Stromal cell of bone marrow (primary cell): Measurements from ENCODE around the gene MRPL11.
"Not testable (repeated sequence)": the region's sequence is repeated elsewhere in the genome, so short reads cannot be mapped to it uniquely, and the experiment has no call there.

ENCODE experiments used
- DNase-seq: peaks from one replicate; pipeline ENCODE4 v3.0.0-alpha.2; 2012; ENCODE audit warnings: low read depth

The MRPL11 gene

DNA sequence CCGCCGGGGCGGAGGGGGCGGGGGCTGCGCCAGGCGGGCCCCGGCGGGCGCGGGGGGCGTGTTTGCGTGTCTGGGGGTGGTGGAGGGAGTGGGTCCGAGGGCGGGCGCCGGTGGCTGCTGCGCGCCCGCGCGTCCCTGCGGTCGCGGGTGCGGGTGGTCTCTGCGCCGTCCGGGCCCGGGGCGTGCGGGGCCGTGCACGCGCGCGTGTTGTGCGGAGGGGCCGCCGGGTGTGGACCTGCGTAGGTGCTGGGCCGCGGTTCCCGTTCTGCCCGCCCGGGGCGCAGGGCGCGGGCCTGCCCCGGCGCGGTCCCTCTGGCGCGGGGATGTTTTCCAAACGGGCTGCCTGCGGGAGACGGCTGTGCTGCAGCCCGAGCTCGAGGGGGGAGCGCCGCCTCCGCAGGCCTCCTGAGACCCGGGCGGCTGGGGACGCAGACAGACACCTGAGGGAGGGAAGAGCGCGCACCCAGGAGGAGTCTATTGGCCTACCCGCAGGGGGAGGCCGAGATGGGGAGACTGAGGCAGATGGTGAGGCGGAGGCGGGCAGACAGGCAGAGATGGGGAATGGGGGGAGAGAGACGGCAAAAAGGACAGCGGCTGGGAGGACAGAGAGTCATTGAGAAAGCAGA, 28.5 kb upstream of the MRPL11 start:
- DNase-seq, result no peak

- DNase-seq, result peak; percentile 75
Observed at GRCh38 chr11:66466225-66467033, 27.8 kb upstream of the MRPL11 start, which contains the start of gene PELI3. TSS of gene PELI3 (plus strand) at chr11:66466905. CDS start at chr11:66468129, 1,224 bp downstream.

- no peak for DNase-seq
Observed at GRCh38 chr11:66465373-66466224, 27.0 kb upstream of the MRPL11 start.

DNA sequence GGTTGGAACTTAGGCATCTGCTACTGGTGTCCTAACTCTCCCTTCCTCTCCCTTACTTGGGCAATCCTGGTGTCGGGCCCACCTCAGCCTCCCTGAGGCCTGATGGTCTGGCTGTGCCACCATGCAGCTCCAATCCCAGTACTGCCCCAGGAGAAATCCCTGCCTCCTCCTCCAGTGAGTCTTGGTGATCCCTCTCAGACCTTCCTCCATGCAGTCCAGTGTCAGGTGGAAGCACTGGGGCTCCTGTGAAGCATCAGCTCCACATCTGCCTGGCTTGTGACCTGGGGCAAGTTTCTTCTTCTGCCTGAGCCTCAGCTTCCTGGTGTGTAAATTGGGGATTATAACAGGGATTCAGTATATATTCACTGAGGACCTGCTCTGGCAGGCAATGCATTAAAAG, 26.3 kb upstream of the MRPL11 start:
- no peak for DNase-seq

DNA sequence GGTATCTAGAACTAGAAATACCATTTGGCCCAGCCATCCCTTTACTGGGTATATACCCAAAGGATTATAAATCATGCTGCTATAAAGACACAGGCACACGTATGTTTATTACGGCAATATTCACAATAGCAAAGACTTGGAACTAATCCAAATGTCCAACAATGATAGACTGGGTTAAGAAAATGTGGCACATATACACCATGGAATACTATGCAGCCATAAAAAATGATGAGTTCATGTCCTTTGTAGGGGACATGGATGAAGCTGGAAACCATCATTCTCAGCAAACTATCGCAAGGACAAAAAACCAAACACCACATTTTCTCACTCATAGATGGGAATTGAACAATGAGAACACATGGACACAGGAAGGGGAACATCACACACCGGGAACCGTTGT, 25.5 kb upstream of the MRPL11 start:
- not testable (repeated sequence) for DNase-seq

DNA sequence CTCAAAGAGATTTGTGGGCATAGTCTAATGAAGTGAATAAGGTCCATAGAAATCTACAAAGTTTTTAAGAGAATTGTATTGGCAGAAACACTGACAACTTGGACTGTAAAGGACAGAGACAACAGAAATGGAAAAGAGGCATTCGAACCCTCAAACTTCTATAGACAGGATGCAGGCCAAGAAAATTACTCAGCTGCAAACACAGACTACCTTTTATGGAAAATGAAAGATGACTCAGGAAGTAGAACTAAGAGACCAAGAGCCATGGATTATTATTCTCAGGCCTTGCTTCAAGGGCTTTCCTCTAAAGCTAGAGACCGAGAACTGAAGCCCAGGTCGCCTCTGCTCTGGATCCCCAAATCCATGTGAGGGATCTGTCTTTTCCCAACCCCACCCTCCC, 24.3 kb upstream of the MRPL11 start:
- DNase-seq, result no peak

DNA sequence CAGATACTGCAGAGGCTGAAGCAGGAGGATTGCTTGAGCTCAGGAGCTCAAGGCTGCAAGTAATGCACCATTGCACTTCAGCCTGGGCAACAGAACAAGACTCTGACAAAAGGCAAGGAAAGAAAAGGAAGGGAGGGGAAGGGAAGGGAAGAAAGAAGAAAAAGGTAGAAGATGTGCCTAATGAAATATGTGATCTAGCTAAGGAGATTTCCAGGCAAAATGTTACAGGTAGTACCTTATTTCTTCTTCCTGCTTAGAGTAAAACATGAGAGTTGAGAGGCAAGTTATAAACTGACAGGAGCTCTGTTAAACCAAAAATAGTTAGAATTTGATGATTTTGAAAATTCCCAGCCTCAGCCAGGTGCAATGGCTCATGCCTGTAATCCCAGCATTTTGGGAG, 23.4 kb upstream of the MRPL11 start:
- no peak for DNase-seq

DNA sequence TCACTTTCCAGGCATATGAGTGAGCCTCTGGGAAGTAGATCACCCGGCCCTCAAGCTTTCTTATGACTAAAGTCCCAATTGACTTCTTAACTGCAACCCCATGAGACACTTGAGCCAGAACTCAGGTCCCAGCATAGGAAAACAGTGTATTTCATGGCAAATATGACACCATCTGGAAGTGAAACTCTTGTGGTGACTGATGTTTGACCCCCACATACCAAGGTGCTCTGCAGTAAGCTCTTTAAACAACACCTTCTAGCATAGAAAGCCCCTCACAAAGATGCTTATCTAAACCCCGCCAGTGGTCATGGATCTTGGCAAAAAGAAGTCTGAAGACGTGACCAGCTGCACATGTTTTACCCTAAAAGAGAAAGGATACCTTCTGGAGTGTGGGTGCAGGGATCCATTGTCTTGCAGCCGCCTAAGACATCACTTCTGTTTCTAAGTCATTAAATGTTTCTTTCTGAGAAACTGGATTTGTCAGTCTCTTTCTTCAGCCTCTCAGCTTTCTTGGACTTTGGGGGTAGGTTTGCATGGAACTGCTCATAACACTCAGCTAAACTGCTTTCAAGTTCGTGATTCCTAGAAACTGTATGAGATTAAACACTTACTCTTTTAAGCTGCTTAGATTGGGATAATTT, 20.6 kb upstream of the MRPL11 start:
- DNase-seq, result no peak

- DNase-seq, result no peak
Observed at GRCh38 chr11:66457826-66458225, 19.2 kb upstream of the MRPL11 start.

- DNase-seq, result no peak
Observed at GRCh38 chr11:66454828-66455227, 16.2 kb upstream of the MRPL11 start.

DNA sequence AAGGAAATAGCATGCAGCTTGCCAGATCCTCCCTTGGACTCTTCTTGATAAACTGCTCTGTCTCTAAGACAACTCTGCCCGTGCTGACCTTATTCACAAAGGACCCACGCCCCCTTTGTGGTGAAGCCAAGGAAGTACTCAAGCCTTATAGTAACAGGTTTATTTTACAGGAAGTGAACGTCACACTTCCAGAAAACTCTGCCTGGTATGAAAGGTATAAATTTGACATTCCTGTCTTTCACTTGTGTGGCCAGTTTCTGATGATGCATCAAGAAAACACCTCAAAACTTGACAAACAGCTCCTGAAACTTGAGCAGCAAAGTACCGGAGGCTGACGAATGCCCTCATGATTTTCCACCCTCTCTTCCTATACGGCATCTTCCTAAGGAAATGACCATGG, 15.6 kb upstream of the MRPL11 start:
- DNase-seq, result no peak

- DNase-seq, result no peak
Observed at GRCh38 chr11:66451663-66452062, 13.0 kb upstream of the MRPL11 start.

- DNase-seq, result no peak
Observed at GRCh38 chr11:66450560-66450959, 11.9 kb upstream of the MRPL11 start.

DNA sequence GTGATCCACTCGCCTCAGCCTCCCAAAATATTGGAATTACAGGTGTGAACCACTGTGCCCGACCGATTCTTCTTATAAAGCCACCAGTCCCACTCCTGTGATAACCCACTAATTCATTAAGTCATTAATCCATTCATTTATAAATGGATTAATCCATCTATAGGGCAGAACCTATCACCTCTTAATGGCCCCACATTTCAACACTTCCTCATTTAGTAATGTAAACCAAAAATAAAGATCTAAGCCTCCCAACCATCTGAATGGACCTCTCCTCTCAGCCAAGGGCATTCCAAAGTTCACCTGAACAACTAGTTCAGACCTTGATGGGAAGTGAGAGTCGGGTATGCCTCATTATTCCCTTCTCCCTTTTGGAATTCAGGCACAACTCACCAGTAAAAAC, 9.9 kb upstream of the MRPL11 start:
- DNase-seq, result no peak

DNA sequence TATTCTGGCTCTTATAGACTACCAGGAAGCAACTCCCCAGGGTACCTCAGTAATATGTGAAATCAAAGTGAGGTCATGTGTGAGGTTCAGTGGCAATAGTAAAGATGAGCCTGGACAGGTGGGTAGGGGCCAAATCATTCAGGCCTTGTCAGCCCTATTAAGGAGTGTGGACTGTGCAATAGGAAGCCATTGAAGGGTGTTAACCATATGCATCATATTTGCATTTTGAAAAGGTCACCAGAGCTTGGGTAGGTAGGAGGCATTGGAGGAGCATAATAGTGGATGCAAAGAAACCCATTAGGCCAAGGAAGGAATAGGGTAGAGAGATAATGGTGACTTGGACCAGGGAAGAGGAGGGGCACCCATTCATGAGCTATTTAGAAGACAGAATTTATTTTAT, 8.4 kb upstream of the MRPL11 start:
- no peak for DNase-seq

DNA sequence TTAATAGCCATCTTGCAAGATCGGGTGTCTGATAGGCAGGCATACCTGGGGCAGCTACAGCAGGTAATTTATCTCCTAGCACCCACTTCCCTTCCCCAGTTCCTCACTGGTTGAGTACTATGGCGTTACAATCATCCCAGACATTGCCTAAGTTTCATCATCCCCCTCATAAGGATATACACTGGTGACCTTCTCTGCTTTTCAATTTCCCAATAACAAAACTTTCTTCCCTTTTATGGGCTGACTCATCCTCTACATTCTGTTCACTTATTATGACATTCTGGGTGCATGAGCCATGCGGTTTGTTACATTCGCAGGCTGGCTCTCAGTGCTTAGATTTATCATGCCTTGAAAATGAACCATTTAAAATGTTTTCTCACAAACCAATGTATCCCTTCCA, 5.0 kb upstream of the MRPL11 start:
- DNase-seq, result peak; percentile 80

GRCh38 chr11:66440940-66441282, 2.3 kb upstream of the MRPL11 start:
- DNase-seq, result not testable (repeated sequence)

- not testable (repeated sequence) for DNase-seq
Observed at GRCh38 chr11:66440101-66440939, 1.7 kb upstream of the MRPL11 start.

DNA sequence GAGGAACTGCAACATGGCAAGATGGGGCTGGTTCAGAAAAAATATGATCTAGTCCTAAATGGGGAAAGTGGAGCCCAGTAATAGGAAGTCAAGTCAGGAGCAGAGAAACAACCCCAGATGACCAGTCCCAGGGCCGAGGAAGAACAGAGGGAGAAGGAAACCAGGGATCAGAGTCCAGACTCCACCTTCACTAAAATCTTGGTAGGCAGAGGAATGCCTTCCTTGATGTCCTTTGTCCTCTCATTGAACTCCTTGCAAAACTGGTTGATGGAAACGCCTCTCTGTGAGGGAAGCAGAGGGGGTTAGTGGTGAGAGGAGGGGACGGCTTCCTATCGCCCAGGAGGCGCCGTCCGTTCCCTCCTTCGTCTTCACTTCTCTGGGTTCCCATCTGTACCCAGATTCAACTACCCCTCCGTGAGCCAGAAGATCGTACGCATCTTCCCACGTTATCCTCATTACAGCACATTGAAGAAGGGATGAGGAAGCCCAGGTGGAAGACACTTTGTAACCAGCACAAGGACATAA, 607 bp downstream of the MRPL11 start:
- no peak for DNase-seq

- no peak for DNase-seq
Observed at GRCh38 chr11:66432597-66432996, 6.1 kb downstream of the MRPL11 start.

DNA sequence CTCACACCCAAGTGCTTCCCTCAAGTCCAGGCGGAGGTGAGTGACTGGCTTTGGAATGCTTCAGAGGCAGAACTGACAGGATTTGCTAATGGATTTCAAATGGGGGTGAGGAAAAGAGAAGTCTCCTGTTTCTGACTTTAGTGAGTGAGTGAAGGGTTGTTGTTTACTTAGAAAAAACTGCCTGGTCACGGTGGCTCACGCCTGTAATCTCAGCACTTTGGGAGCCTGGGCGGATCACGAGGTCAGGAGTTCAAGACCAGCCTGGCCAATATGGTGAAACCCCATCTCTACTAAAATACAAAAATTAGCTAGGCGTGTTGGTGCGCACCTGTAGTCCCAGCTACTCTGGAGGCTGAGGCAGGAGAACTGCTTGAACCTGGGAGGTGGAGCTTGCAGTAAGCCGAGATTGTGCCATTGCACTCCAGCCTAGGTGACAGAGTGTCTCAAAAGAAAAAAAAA, 6.7 kb downstream of the MRPL11 start:
- not testable (repeated sequence) for DNase-seq
